Uterus (tissue), 4 donors: Measurements from ENCODE around the gene LAMTOR1. TPM values are rescaled to one million over a fixed set of nuclear protein-coding genes. Genes with fewer than 3 reads are reported as not detected.
A peak's percentile ranks its signal among the peaks of the same experiment; 100 is the strongest.

Experiments used
- DNase-seq, 2 donors: peaks; one replicate each; pipeline ENCODE4 v3.0.0-alpha.2; 2019 to 2020
- H3K27ac ChIP-seq, 2 donors: fragments of 200-600 bp; sonication (generic); 1 replicate in 1 of 2; 2 replicates in 1 of 2; pipeline ENCODE4 v1.5.1; 2016 to 2018
- H3K27me3 ChIP-seq, 2 donors: fragments of 200-600 bp; sonication (generic); one replicate each; pipeline ENCODE4 v1.5.1; 2018 to 2019; ENCODE audit warnings: control low read depth in 1 of 2
- H3K36me3 ChIP-seq, 2 donors: fragments of 200-600 bp; sonication (generic); one replicate each; pipeline ENCODE4 v1.5.1; 2019; ENCODE audit warnings: control low read depth in 1 of 2
- H3K4me1 ChIP-seq, 2 donors: fragments of 200-600 bp; sonication (generic); one replicate each; pipeline ENCODE4 v1.5.1; 2018 to 2019; ENCODE audit warnings: control low read depth in 1 of 2
- H3K4me3 ChIP-seq, 2 donors: fragments of 200-600 bp; sonication (generic); 1 replicate in 1 of 2; 2 replicates in 1 of 2; pipeline ENCODE4 v1.5.1; 2018 to 2019; ENCODE audit warnings: mild to moderate bottlenecking in 1 of 2
- H3K9me3 ChIP-seq, 2 donors: fragments of 200-600 bp; sonication (generic); one replicate each; pipeline ENCODE4 v1.5.1; 2019; ENCODE audit warnings: control low read depth in 1 of 2
- POLR2A ChIP-seq, 2 donors: fragments of 450-650 bp; IDR thresholded peaks; one replicate each; pipeline ENCODE4 v1.6.1; 2016; ENCODE audit warnings: antibody characterized with exemption in 2 of 2, mild to moderate bottlenecking in 1 of 2, moderate library complexity in 1 of 2
- intact Hi-C: fragments of 100-400 bp; cut with DNase I; formaldehyde crosslinking; loops from one replicate; pipeline ENCODE4 v1.15.1; 2023; ENCODE audit warnings: low total_unique reads
- total RNA-seq, 4 donors: library from RNA; depleted of rRNA in 3 of 4; stranded (reverse); fragments of >200 nt in 3 of 4; gene quantifications; one replicate each; pipeline versions ENCODE4 v1.1.0 to v1.2.4, GENCODE V29; 2014 to 2023
- TF ChIP-seq, protein P1 (sequence below), 4 experiments: fragments of 200-600 bp in 2 of 4; fragments of 450-650 bp in 2 of 4; sonication (generic) in 2 of 4; IDR thresholded peaks; one replicate each; pipeline ENCODE4 v1.5.1; 2016 to 2019; ENCODE audit warnings: antibody characterized with exemption in 4 of 4, mild to moderate bottlenecking in 2 of 4, moderate library complexity in 1 of 4
- donor health status: DM: yes; HTN: yes; CAD: no.

The LAMTOR1 gene
- total RNA-seq, 4 donors from 2014 or later, result 46.0 to 115 (median 91.5) TPM

DNA sequence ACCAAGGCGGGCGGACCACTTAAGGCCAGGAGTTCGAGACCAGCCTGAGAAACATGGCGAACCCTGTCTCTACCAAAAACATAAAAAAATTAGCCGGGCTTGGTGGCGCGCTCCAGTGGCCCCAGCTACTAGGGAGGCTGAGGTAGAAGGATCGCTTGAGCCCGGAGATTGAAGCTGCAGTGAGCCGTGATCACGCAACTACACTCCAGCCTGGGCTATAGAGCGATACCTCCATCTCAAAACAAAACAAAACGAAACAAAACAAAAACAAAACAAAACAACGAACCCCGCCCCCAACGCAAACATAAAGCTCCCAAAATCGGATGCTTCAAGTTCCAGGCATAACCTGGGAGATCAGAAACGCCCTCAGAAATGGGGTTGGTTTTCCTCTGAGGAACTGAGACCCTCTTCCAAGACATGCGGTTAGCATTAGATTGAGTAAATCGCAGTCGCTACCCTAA lies 21.9 kb downstream of the LAMTOR1 start:
- intact Hi-C loops, result no loop called here
- TF ChIP-seq, protein P1, sequence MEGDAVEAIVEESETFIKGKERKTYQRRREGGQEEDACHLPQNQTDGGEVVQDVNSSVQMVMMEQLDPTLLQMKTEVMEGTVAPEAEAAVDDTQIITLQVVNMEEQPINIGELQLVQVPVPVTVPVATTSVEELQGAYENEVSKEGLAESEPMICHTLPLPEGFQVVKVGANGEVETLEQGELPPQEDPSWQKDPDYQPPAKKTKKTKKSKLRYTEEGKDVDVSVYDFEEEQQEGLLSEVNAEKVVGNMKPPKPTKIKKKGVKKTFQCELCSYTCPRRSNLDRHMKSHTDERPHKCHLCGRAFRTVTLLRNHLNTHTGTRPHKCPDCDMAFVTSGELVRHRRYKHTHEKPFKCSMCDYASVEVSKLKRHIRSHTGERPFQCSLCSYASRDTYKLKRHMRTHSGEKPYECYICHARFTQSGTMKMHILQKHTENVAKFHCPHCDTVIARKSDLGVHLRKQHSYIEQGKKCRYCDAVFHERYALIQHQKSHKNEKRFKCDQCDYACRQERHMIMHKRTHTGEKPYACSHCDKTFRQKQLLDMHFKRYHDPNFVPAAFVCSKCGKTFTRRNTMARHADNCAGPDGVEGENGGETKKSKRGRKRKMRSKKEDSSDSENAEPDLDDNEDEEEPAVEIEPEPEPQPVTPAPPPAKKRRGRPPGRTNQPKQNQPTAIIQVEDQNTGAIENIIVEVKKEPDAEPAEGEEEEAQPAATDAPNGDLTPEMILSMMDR (IDR thresholded peaks at IDR 0.05), result no peak
- no peak for TF ChIP-seq POLR2A (IDR thresholded peaks at IDR 0.05)
- Histone ChIP-seq H3K27me3 (no peaks in the 10 kb centered on the region), H3K36me3 (no peaks in the 10 kb centered on the region), H3K4me3 (peak overlapping the region; percentile 79 to 82), H3K4me1 (no peaks in the 10 kb centered on the region), H3K27ac (peak overlapping the region; percentile 88 to 91), H3K9me3 (no peaks in the 10 kb centered on the region)
- no peak for DNase-seq

DNA sequence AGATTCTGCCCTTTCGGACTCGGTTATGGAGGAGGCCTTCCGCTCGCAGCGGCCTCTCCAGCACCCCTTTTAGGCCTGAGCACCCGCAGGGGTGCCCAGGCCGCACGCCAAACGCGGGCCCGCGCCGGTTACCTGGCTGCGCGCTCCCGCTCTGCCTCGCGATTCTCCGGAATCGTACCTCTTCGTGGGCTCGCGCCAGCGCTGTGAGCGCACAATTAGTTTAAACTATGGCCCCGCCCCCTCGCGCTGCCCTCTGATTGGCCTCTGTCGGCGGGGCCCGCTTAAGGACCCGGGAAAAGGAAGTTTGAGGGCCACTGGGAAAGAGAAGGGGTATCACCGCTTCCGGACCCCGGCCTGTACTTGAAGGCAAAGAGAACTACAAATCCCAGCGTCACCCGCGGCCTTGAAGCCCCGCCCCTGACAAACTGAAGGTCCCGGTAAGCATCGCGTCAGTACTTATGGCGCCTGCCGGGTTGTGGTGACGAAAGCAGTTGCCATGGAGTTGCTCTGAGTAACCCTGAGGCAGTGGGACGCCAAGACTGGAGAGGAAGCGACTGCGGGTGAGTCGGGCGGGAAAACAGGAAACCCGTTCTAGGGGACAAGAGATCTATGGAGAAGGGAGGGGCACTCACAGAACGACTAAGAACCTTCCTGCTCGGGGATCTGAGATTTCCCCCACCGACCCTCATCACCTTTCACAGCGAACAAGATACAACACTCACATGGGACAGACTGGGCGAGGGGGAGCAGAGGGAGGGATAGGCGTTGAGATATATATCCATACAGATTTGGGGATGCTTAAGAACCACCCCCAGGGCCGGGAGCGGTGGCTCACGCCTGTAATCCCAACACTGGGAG lies 22.5 kb downstream of the LAMTOR1 start, which contains the start of the genes LRRC51 and NUMA1:
TSS of gene LRRC51 (plus strand) at position 525 of the 858 bp plus-strand sequence. CDS start 8,234 bp downstream, outside the sequence.
TSS of gene NUMA1 (minus strand) at position 217 of the 858 bp plus-strand sequence. CDS start 44,599 bp downstream, outside the sequence.
- intact Hi-C loops, result no loop called here
- no peaks in the 10 kb centered on the region for H3K4me1 ChIP-seq
- peak within 1 kb of the TSS; percentile 88 to 91 for H3K27ac ChIP-seq
- no peaks in the 10 kb centered on the region for H3K9me3 ChIP-seq
- peak within 1 kb of the TSS; percentile 79 to 82 for H3K4me3 ChIP-seq
- DNase-seq, result peak; percentile 100
- TF ChIP-seq, protein P1 (IDR thresholded peaks at IDR 0.05), result no peak
- TF ChIP-seq POLR2A (IDR thresholded peaks at IDR 0.05), result peak; percentile 40 to 61
- H3K36me3 ChIP-seq, result no peaks in the 10 kb centered on the region
- H3K27me3 ChIP-seq, result no peaks in the 10 kb centered on the region

DNA sequence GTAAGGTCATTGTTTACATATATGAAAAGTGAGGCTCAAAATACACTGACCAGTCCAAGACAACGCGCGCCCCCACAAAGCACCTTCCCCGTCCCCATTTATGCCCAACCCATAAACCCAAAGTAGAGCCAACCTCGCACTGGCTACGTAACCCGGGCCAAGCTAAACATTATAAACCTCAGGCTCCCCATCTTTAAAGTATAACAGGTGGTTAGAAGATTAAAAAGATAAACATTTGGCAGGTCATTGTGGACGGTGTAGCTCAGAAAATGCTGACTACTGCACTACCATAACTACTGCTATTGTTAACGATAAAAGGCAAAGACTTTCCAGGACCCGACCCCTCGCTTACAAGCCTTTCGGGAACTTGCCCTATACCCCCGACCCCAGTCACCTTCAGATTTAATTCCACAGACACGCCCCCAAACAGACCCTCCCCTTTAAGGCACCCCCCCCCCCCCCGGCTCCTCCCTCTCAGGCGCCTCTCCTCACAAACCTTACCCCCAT lies 23.2 kb downstream of the LAMTOR1 start:
- Histone ChIP-seq H3K36me3 (no peaks in the 10 kb centered on the region), H3K27me3 (no peaks in the 10 kb centered on the region), H3K4me3 (peak overlapping the region; percentile 79 to 82), H3K9me3 (no peaks in the 10 kb centered on the region), H3K27ac (peak overlapping the region; percentile 88 to 91), H3K4me1 (no peaks in the 10 kb centered on the region)
- no peak for TF ChIP-seq POLR2A (IDR thresholded peaks at IDR 0.05)
- TF ChIP-seq, protein P1 (IDR thresholded peaks at IDR 0.05), result no peak
- intact Hi-C loops, result loop anchor here (5.0 kb wide), 1 partner anchor 38 kb away; no protein-coding TSS in a partner anchor
- DNase-seq, result no peak

DNA sequence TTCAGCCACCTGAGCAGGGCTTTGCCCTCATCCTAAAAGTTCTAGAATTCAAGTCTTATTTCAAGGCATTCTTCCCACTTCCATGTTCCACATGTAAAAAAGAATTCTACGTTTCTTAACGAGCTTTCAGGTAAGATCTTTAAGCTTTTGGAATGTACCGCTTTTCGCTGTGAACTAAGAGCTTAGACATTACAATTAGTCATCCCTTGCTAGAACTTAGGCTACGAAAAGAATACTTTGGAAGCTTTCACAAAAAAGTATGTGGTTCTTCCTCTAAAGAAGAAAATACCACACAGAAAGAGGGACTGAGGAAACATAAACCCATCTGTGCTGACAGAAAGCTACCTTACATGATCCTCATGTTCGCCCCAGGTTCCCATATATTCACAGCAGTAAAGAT lies 24.6 kb downstream of the LAMTOR1 start:
- H3K9me3 ChIP-seq, result no peaks in the 10 kb centered on the region
- no peak for TF ChIP-seq POLR2A (IDR thresholded peaks at IDR 0.05)
- peak overlapping the region; percentile 88 to 91 for H3K27ac ChIP-seq
- H3K27me3 ChIP-seq, result no peaks in the 10 kb centered on the region
- no peak for DNase-seq
- H3K4me3 ChIP-seq, result no peak overlapping the region
- no peaks in the 10 kb centered on the region for H3K4me1 ChIP-seq
- no peaks in the 10 kb centered on the region for H3K36me3 ChIP-seq
- intact Hi-C loops, result loop anchor here (5.0 kb wide), 1 partner anchor 36 kb away; no protein-coding TSS in a partner anchor

DNA sequence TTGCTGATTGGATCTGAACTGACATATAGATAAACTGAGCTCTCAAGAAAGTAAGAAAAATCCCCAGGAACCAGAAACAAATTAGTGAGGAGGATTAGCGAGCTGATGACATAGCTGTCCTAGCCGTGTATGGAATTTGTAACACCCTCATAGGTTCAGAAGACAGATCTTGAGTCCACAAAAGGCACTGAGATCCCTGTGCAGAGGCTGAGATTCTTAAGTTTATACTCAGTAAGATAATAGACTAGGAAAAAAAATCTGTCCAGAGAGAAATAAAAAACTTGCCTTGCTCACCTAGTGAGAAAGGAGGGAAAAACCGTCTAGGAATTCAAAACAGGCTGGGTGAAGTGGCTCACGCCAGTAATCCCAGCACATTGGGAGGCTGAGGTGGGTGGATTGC lies 27.3 kb downstream of the LAMTOR1 start:
- H3K27ac ChIP-seq, result no peak overlapping the region
- intact Hi-C loops, result loop anchor here (5.0 kb wide), 1 partner anchor 33 kb away; no protein-coding TSS in a partner anchor

More for the DNA sequence above, 27.3 kb downstream of the LAMTOR1 start:
- no peaks in the 10 kb centered on the region for H3K9me3 ChIP-seq
- H3K36me3 ChIP-seq, result no peaks in the 10 kb centered on the region
- H3K27me3 ChIP-seq, result no peaks in the 10 kb centered on the region
- H3K4me3 ChIP-seq, result no peak overlapping the region
- no peaks in the 10 kb centered on the region for H3K4me1 ChIP-seq
- DNase-seq, result no peak
- TF ChIP-seq, protein P1 (IDR thresholded peaks at IDR 0.05), result no peak
- no peak for TF ChIP-seq POLR2A (IDR thresholded peaks at IDR 0.05)
